HG03196 (cell line): ENCODE measurements around the gene SCYGR8.
"Not testable (repeated sequence)": the region's sequence is repeated elsewhere in the genome, so short reads cannot be mapped to it uniquely, and the experiment has no call there.

Experiments used
- ATAC-seq: cut with Tn5 transposase; IDR thresholded peaks from one replicate; pipeline ENCODE4 v1.9.1; 2021; ENCODE audit not compliant: unreplicated experiment

Gene SCYGR8, protein sequence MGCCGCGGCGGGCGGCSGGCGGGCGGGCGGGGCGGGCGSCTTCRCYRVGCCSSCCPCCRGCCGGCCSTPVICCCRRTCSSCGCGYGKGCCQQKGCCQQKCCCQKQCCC

GRCh38 chr2:227745594-227745993, at the start of gene SCYGR8:
SCYGR8 (plus strand) TSS chr2:227745894; CDS start chr2:227745894, 0 bp downstream.
- ATAC-seq, result no peak

DNA sequence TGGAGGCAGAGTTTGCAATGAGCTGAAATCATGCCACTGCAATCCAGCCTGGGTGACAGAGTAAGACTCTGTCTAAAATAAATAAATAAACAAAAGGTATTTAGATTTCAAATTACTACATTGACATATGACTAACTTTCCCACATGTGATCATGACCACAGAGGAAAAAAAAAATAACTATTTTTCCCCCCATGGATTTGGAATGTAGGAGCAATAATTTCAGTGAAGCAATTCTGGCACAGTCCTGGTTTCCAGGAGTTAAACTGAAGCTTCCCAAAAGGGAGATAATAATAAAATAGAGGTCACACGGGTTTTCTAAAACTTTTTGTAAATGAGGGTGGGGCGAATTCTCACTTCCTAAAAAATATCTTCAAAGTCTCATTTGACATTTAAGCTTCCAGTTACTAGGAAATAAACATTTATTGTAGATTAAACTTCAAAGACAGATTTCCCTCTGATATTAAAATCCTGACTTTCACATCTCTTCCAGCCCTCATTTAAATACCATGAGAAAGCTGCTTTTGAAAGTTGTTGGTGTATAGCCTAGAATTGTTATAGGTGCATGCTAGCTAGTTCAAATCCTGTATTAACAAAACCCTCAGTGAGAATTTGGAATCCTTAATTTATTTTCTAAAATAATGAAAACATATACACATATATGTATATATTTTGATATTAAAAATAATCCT, 48.6 kb upstream of the SCYGR8 start:
- ATAC-seq, result no peak

DNA sequence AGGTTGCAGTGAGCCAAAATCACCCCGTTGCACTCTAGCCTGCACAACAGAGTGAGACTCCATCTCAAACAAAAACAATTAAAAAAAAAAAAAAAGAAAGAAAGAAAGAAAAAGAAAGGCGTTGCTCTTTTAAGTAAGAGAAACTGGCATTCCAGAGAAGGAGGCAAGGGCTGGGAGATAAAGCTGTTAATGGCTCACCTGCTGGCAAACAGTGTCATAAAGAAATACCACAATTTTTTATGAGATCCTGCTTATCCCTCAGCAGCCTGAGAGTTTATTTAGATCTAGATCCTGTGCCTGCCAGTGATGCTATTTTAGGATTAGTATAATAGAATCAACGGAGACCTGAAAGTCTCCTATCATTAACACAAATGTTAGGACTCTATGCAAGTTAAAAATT, 44.1 kb upstream of the SCYGR8 start:
- ATAC-seq, result no peak

DNA sequence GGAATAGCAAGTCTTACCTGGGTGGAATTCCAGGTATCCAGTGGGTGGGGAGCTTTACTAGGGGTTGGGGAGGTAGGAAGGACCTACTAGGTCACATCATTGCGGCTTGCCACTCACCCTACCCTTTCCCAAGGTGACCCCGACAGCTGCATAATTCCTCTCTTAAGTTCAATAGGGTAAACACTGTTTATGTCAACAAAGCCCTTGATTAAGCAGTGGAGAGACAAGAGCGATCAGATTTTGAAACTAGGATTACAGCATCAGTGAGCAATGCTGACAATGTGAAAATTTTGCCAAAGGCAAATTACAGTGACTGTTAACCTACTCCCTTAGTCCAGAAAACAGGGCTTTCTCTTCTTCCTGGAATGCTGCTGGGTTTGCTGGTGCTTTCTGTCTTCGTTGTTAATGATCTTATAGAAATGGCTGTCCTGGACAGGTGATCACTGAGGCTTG, 42.4 kb upstream of the SCYGR8 start:
- no peak for ATAC-seq

DNA sequence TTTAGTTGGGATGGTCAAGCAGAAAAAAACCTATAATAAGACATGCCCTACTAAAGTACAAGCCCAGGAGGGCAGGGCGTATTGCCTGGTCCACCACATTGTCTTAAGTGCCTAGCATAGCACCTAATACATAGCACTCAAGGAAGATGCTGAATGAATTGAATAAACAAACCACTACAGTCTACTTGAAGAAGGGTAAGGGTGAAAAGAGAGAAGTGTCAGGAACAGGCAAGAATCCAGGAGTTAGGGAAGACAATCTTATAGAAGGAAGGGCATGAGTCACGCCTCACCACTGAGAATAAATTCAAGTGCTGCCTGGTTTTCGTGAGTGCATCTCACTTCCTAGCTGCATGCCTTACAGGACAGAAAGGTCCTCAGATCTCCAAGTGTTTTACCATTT, 41.7 kb upstream of the SCYGR8 start:
- no peak for ATAC-seq

DNA sequence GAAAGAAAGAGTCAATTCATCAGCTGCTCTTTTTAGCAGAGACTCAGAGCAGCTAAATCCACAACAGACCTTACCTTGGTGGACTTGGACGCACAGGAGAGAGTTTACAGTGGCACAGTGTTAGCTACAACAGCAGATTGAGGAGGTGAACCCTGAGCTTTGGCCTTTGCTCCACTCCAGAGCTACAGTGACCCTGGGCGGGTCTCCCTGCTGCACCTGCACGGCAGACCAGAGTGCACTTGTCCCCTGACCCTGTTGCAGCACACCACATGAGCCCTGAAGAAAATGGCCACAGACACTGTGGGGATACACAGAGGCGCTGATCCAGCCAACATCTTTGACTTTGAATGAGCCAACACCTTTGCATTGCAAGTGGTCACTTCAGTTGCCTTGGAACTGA, 38.8 kb upstream of the SCYGR8 start:
- no peak for ATAC-seq

DNA sequence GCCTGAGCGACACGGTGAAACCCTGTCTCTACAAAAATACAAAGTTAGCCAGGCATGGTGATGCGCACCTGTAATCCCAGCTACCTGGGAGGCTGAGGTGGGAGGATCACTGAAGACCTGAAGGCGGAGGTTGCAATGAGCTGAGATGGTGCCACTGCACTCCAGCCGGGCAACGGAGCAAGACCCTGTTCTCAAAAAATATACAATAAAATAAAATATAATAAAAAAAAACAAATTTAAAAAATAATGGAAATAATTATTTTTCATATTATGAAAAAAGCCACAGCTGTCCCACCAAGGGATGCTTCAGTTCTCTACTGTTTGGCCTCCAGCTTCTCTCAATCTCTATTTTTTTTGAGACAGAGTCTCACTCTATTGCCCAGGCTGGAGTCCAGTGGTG, 38.3 kb upstream of the SCYGR8 start:
- ATAC-seq, result no peak

DNA sequence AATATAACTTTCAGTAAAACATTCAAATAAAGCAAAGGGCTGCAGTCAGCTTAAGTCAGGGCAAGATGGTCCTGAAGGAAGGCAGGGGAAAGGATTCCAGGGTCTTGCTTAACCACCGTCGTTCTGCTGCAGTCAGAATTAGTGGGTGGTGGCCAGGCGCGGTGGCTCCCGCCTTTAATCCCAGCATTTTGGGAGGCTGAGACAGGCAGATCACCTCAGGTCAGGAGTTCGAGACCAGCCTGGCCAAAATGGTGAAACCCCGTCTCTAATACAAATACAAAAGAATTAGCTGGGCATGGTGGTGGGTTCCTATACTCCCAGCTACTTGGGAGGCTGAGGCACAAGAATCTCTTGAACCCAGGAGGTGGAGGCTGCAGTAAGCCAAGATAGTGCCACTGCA, 34.7 kb upstream of the SCYGR8 start:
- ATAC-seq, result no peak

DNA sequence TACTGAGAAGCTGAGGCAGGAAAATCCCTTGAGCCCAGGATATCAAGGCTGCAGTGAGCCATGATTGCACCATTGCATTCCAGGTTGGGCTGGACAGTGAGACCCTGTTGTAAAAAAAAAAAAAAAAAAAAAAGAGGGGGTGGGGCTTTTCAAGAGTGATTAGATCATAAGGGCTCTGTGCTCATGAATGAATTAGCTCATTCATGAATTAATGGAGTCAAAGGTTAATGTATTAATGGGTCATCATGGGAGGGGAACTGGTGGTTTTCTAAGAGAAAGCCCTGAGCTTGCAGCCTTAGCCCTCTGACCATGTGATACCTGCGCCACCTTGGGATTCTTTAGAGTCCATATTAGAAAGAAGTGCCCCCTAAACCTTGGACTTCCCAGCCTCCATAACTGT, 32.4 kb upstream of the SCYGR8 start:
- ATAC-seq, result no peak

DNA sequence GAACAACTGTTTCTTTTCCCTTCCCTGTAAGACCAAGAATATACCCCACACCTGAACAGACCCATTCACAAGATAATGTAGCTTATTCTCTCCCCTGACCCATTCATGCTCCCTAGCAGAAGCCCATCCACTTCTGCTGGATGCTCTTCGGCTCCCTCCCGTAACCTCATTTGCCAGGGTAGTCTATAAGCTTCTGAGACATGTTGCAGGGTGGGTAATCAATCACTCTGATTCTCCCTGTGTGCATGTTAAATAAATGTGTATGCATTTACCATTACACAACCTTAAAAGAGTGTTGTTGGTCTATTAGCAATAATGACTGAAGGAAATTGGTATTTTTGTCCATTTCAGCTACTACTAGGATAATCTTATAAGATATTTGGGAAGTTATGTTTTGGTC, 29.2 kb upstream of the SCYGR8 start:
- no peak for ATAC-seq

DNA sequence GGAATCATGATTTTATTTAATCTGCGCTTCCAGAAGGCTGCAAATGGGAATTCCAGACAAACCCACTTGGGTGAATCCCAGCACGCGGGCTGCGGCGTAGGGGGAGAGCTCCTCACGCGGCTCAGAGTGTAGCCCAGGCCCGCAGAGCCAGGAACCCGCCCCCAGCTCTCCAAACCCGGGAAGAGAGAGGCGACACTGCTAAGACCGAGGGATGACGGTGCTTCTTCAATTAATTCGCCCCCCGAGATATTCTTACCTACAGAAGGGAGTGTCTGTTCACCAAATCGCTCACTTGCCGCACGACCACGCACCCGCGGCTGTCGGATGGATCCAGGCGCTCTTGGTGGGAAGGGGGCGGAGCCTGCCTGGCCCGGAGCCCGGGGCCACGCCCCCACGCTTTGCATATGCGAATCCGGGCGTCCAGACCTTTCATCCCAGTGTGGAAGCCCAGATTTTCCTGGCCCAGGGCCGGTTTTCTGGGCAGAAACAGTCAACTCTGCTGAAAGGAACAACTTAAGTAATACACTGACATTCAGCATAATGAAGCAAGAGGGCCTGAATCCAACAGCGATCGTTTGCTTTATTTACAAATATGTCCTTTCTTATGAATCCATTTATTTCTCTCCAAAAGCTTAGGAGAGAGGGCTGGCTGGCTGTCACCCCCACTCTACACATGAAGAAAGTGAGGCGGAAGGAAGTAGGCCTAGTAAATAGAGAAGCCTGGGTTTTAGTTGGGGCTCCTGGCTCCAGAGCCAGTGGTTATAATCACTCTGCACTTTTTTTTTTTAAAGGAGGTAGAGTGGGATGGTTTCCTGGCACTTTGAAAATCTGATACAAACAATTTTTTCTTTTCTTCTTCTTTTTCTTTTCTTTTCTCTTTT, 27.8 kb upstream of the SCYGR8 start, which contains the start of gene SLC19A3:
SLC19A3 (minus strand) TSS at position 342 of the 881 bp plus-strand sequence. CDS start 15,710 bp downstream, outside the sequence.
- ATAC-seq, result no peak

DNA sequence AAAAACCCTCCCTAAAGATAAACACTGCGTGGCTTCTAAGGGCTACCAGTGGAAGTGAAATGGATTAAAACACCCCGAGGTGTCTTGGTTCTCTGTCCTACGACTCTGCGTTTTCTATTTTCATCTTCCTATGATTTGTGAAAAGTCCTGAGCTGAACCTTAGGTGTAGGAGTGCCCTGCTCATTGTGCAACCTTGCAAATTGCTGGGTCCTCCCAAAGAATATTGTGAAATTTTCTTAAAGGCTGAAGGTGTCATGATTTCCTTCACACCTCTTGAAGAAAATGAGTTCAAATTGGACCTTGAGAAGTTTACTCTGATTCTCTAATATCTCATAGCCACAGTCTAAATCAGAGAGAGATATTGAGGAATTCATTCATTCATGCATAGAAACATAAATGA, 26.1 kb upstream of the SCYGR8 start:
- no peak for ATAC-seq

DNA sequence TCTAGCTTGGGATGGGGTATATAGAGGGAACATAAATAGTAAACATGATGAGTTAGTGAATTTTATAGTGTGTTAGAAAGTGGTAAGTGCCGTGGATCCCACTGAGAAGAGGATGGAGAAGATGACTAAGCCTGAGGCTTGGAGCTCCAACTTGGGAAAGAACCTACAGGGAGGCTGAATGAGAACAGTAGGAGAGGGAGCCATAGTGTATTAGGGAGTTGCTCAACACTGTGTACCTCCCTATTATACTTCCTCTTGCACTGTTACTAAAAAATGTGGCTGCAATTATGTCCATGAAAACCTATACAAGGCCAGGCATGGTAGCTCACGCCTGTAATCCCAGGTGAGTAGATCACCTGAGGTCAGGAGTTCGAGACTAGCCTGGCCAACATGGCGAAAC, 25.0 kb upstream of the SCYGR8 start:
- no peak for ATAC-seq

GRCh38 chr2:227722821-227723220, 22.9 kb upstream of the SCYGR8 start:
- ATAC-seq, result not testable (repeated sequence)

DNA sequence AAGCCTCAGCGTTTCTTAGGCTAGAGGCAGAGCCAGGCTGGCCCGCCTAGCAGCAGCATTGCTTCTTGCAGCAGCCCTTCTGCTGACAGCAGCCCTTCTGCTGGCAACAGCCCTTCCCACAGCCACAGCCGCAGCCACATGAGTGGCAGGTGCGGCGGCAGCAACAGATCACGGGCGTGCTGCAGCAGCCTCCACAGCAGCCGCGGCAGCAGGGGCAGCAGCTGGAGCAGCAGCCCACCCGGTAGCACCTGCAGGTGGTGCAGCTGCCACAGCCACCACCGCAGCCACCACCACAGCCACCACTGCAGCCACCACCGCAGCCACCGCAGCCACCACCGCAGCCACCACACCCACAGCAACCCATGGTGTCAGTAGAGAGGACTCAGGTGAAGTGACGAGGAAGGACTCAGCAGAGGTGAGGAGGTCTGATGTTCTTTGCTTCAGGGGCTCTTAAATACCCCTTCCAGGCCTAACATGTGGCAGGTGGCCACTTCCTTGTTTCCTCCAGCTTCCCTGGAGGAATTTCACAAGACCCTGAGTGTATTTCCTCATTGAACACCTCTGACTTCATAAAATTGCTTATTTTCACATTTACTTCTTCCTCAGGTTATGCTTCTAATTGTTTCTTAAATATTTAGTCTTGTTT, 21.2 kb upstream of the SCYGR8 start, which contains the start of gene SCYGR6:
SCYGR6 (minus strand) TSS at position 364 of the 646 bp plus-strand sequence; CDS start at position 364, 0 bp downstream.
- ATAC-seq, result no peak

GRCh38 chr2:227728035-227728434, 17.7 kb upstream of the SCYGR8 start, which contains the start of gene SCYGR7:
SCYGR7 (plus strand) TSS chr2:227728335; CDS start chr2:227728335, 0 bp downstream.
- ATAC-seq, result no peak

- ATAC-seq, result no peak
Observed at GRCh38 chr2:227739351-227739750, 6.3 kb upstream of the SCYGR8 start.

DNA sequence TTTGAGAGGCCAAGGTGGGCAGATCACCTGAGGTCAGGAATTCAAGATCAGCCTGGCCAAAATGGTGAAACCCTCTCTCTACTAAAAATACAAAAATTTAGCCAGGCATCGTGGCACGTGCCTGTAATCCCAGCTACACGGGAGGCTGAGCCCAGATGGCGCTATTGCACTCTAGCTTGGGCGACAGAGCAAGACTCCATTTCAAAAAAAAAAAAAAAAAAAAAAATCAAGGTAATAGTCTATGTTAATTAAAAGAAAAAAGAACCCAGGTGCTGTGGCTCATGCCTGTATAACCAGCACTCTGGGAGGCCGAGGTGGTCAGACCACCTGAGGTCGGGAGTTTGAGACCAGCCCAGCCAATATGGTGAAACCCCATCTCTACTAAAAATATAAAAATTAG, 5.0 kb upstream of the SCYGR8 start:
- ATAC-seq, result not testable (repeated sequence)

DNA sequence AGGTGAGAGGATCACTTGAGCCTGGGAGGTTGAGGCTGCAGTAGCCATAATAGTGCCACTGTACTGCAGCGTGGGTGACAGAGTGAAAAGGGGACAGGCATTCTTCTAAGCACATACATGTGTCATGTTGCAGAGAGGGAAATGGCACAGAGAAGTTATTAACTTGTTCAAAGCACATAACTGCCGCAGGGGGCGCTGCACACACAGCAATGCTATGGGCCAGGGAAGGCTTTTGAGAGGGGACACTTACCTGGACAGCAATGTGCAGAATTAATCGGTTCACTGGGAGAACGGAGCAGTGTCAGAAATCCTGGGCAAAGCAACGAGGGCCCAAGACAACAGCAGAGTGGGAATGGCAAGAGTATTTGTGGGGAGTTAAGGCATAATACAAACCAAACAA, 2.4 kb downstream of the SCYGR8 start:
- no peak for ATAC-seq

- not testable (repeated sequence) for ATAC-seq
Observed at GRCh38 chr2:227756261-227756660, 10.6 kb downstream of the SCYGR8 start.
